PFSK-1 (cell line): Measurements from ENCODE around the gene TNNI3K.

Experiments
- FOXP2 ChIP-seq: optimal IDR thresholded peaks from 2 replicates; pipeline ENCODE3; 2011; ENCODE audit warnings: borderline replicate concordance, control low read depth, inconsistent platforms; ENCODE audit not compliant: insufficient read depth; ENCODE audit errors: extremely low read length, extremely low read depth
- POLR2AphosphoS5 ChIP-seq: IDR thresholded peaks from 2 replicates; pipeline ENCODE4 v1.6.1; 2012; ENCODE audit warnings: low read depth, mild to moderate bottlenecking, control low read depth, low read length, moderate library complexity
- REST ChIP-seq, 2 experiments: IDR thresholded peaks; 2 replicates each; pipeline versions ENCODE4 v1.6.1 to v1.8.0; 2011 to 2012; ENCODE audit warnings: low read depth in 2 of 2, low read length in 2 of 2, control low read depth in 1 of 2, inconsistent platforms in 1 of 2, mild to moderate bottlenecking in 1 of 2, moderate library complexity in 1 of 2; ENCODE audit not compliant: insufficient read depth in 1 of 2
- SIN3A ChIP-seq: IDR thresholded peaks from 2 replicates; pipeline ENCODE4 v1.6.1; 2012; ENCODE audit warnings: mild to moderate bottlenecking, low read length, moderate library complexity, borderline replicate concordance; ENCODE audit not compliant: insufficient read depth
- TAF1 ChIP-seq: IDR thresholded peaks from 2 replicates; pipeline ENCODE4 v1.6.1; 2012; ENCODE audit warnings: low read length, control low read depth, borderline replicate concordance; ENCODE audit not compliant: insufficient read depth

- TF ChIP-seq POLR2AphosphoS5 (no peak), REST (IDR thresholded peaks at IDR 0.05; ENCODE audit: insufficient read depth in 1 of 2, low read depth in 2 of 2, low read length in 2 of 2) (no peak), SIN3A (no peak), TAF1 (no peak), FOXP2 (no peak)
Observed at GRCh38 chr1:74548961-74549750, 314.0 kb downstream of the TNNI3K start.
